HG03025 (cell line): Measurements from ENCODE around the gene TSC2.

Source experiments
- ATAC-seq: cut with Tn5 transposase; IDR thresholded peaks from one replicate; pipeline ENCODE4 v1.9.1; 2021; ENCODE audit warnings: mild to moderate bottlenecking, moderate library complexity; ENCODE audit not compliant: unreplicated experiment, low FRiP score

Gene TSC2

GRCh38 chr16:2061526-2061925 lies 13.7 kb downstream of the TSC2 start:
- no peak for ATAC-seq

DNA sequence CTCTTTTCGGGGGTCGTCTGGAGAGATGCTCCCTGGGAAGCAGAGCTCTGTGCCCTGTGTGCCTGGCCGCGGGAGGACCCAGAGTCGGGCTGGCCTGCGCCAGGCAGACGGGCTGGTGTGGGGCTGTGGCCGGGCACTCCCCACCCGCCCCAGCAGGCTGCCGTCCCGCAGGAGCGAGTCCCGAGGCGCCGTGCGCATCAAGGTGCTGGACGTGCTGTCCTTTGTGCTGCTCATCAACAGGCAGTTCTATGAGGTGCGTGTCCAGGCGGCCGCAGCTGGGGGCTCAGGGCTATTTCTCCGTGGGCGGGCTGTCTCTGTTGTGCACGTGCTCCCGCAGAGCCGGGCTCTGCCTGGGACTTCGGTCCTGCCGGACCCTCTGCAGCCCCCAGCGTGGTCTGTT lies 15.0 kb downstream of the TSC2 start:
- ATAC-seq, result no peak

DNA sequence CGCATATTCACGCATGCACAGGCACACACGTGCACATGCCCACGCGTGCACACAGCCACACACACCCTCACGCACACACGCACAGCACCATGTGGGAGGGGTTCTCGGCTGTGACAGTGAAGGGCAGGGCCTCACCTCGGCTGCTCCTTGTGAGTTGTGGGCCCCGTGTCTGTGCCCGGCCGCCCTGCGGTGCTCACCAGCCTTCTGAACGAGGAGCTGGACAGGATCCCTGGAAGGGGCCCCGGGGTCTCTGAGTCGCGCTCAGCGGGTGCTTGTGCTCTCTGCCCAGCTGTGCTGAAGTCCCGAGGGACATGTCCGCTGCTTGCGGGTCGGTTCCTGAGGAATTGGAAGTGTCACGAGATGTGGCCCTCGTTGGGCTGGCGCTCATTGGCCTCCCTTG lies 16.1 kb downstream of the TSC2 start:
- ATAC-seq, result no peak

DNA sequence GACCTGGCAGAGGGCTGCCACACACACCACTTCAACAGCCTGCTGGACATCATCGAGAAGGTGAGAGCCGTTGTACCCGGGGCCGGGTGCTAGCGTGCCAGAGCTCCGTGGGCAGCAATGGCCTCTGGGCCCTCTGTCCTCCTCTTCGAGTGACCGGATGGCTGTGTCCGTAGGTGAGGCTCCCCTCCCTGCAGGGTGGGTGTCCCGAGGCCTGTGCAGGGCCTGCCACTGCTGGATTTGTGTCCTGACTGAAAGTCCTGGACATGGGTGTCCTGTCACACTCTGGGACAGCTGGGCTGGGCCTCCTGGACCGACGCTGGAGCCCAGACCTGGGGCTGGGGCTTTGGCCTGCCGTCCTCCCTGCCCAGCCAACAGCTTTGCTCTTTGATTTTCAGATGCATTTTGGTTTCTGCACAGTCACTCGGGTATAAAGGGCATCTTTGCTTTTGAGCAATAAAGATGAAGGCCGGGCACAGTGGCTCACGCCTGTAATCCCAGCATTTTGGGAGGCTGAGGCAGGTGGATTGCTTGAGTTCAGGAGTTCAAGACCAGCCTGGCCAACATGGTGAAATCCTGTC lies 16.7 kb downstream of the TSC2 start:
- no peak for ATAC-seq

- ATAC-seq, result no peak
Observed at GRCh38 chr16:2066139-2066538, 18.4 kb downstream of the TSC2 start.

DNA sequence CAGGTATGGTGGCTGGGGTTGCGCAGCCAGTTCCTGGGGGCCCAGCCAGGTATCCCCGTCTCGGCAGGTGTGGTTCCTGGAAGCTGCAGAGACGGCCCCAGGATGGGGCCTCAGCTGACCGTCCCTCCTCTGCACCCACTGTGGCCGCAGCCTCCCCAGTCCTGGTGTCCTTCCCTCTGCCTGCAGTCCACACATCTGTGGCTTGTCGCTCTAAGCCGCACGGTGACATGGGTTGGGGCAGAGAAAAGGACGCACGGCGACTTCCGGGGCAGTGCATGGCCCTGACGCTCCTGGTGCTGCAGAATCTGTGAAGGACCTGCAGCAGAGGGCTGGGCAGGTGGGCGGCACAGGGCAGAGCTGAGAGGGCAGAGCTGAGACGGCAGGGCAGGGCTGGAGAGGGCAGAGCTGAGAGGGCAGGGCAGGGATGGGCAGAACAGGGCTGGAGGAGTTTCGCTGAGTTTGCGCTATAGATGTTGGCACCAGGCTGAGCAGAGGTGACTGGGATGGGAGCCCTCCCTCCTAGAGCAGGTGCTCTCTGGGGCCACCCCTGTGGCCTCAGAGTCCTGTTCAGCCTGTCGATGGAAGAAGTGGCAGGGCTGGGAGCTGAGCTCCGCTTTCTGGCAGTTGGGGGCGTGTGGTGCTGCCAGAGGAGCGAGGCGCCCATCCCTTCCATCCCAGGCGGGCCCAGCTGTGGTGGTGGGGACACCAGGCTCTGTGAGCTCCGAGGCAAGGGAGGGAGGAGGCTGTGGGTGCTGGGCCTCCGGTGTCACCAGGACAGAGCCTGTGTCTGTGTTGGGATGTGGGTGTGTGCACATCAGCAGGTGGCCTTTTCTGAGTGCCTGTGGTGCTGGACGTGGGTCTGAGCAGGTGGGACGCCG lies 23.0 kb downstream of the TSC2 start:
- ATAC-seq, result no peak

DNA sequence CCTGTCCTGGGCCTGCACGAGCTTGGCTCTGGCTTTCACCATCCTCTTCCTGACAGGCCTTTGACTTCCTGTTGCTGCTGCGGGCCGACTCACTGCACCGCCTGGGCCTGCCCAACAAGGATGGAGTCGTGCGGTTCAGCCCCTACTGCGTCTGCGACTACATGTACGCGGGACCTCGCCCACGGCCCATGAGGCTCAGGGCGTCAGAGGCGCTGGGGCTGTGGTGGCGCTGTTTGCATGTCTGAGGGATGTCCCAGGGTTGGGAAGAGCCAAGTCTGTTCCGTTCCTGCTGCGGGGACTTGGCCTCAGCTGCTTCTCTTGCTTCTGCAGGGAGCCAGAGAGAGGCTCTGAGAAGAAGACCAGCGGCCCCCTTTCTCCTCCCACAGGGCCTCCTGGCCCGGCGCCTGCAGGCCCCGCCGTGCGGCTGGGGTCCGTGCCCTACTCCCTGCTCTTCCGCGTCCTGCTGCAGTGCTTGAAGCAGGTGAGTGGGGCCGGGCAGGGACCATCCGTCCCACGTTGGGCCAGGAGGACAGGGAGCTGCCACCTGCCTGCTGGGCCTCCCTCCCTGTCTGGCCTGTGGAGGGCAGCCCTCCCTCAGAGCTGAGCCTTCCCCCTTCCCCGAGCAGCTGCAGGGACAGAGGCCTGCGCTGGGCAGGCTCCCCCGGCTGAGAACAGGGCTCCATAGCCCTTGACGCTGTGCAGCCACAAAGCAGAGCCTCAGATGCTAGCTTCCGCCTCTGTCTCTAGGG lies 23.8 kb downstream of the TSC2 start:
- no peak for ATAC-seq

- no peak for ATAC-seq
Observed at GRCh38 chr16:2072926-2073325, 25.1 kb downstream of the TSC2 start.

- no peak for ATAC-seq
Observed at GRCh38 chr16:2074071-2074470, 26.3 kb downstream of the TSC2 start.

GRCh38 chr16:2075631-2076030 lies 27.8 kb downstream of the TSC2 start:
- ATAC-seq, result no peak

GRCh38 chr16:2076072-2076865 lies 28.5 kb downstream of the TSC2 start:
- ATAC-seq, result no peak

- ATAC-seq, result no peak
Observed at GRCh38 chr16:2077016-2077415, 29.2 kb downstream of the TSC2 start.

GRCh38 chr16:2077696-2078095 lies 29.9 kb downstream of the TSC2 start:
- no peak for ATAC-seq

DNA sequence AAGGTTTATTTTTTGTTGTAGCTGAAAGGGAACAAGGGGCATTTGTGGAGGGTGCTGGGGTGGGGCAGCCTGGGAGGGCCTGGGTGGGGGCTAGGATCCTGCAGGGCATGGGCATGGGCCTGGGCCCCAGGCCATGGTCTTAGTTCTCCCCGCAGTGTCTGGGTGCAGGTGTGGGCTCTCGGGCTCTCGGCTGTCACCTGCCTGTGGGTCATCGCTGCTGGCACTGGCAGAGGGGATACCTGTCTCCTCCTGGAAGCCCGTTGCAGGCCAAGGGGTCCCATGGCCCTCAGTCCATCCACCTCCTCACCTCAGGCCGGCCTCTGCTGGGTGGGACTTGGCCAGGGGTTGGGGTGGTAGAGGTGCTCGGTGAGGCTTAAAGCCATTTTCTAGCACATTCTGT lies 30.3 kb downstream of the TSC2 start:
- no peak for ATAC-seq

DNA sequence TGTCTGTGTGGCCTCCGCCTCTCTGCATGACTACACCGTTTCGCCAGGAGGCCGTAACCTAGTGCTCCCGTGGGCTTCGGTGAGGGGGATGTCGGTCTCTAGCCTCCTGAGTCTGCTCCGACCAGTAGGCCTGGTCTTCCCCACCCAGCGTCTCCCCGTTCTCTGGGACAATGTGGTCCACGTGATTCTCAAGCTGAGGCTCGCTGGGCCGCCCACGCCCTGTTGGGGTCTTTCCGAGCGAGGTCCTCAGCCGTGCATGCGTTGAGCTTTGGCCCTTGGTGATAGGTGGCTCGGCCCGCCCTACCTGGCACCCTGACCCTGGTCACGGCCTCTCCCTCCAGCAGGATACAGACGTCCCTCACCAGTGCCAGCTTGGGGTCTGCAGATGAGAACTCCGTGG lies 30.9 kb downstream of the TSC2 start:
- no peak for ATAC-seq

DNA sequence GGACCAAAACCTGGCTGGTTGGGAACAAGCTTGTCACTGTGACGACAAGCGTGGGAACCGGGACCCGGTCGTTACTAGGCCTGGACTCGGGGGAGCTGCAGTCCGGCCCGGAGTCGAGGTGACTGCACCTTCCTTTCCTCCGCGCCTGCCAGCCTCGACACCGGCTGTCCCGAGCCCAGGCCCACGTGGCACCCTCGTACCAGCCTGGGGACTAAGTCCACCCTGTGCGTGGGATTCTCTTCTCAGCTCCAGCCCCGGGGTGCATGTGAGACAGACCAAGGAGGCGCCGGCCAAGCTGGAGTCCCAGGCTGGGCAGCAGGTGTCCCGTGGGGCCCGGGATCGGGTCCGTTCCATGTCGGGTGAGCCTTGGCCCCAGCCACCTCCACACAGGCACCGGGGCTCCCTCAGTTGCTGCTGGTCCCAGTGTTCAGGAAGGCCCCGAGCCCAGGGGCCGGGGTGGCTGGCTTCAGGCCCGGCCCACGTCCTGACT lies 31.6 kb downstream of the TSC2 start:
- ATAC-seq, result no peak

DNA sequence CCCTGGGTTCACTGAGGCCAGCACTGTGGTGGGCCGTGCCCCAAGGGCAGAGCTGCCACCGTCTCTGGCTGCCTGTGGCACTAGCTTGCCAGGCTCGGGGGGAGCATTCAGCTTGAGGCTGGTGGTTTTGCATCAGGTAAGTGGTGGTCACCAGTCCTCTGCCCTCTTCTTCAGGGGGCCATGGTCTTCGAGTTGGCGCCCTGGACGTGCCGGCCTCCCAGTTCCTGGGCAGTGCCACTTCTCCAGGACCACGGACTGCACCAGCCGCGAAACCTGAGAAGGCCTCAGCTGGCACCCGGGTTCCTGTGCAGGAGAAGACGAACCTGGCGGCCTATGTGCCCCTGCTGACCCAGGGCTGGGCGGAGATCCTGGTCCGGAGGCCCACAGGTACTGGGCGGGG lies 32.2 kb downstream of the TSC2 start:
- ATAC-seq, result no peak

DNA sequence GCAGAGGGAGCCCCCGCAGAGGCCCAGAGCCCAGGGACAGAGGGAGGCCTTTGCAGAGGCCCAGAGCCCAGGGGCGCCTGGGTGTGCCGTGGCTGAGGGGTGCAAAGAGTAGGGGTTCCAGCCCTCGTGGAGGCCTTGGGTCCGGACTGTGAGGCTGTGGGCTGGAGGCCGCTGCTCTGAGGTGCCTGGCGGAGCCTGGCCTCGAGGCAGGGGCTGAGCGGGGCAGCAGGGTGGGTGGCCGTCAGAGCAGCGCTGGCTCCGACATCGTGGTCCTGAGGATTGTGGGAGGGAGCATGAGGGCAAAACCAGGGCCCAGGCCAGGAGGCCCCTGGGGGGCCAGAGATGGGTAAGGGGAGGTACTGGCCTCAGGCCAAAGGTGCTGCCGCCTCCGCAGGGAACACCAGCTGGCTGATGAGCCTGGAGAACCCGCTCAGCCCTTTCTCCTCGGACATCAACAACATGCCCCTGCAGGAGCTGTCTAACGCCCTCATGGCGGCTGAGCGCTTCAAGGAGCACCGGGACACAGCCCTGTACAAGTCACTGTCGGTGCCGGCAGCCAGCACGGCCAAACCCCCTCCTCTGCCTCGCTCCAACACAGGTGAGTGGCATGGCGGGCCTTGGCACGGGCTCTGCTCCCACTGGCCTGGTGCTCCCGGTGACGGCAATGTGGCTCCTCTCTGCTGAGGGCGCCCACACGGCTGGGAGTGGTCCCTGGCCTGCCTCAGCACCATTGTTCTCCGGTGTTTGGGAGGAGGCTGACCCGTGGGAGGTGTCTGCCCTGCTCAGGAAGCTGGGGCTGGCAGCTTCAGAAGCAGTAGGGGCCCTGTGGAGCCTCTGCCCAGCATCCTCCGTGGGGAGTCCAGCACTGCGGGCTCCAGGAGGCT lies 33.7 kb downstream of the TSC2 start:
- no peak for ATAC-seq

DNA sequence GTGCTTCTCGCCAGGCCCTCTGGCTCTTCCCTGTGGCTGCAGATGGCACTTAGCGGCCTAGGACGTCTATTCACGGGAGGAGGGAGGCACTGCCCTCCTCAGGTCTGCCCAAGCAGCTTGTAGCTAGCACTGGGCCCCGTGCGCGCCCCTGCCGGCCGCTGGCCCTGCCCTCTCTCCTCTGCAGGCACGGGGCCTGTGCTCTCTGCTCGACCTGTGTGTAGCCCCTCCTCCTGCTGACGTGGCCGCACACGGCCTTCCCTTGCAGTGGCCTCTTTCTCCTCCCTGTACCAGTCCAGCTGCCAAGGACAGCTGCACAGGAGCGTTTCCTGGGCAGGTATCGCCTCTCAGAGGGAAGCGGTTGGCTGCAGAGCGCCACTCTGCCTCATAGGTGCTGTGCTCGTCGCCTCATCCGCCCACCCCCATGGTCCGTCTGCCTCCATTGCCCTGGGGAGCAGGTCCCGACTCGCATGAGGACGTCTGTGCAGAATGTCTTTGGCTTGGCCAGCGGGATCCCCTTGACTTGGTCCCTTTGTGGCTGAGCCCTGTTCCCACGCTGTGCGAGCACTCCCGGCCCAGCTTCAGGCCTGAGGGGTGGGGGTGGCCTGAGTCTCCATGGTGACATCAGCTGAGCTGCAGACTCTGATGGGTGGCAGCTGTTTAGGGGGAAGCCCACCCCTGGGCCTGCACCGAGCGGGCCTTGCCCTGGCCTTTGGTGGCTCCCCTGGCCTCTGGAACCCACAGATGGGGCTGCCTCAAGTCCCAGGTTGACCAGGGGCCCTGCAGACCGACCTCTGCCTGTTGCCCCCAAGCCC lies 34.6 kb downstream of the TSC2 start:
- no peak for ATAC-seq
